ENCODE results near the gene SPTBN2.

DNA sequence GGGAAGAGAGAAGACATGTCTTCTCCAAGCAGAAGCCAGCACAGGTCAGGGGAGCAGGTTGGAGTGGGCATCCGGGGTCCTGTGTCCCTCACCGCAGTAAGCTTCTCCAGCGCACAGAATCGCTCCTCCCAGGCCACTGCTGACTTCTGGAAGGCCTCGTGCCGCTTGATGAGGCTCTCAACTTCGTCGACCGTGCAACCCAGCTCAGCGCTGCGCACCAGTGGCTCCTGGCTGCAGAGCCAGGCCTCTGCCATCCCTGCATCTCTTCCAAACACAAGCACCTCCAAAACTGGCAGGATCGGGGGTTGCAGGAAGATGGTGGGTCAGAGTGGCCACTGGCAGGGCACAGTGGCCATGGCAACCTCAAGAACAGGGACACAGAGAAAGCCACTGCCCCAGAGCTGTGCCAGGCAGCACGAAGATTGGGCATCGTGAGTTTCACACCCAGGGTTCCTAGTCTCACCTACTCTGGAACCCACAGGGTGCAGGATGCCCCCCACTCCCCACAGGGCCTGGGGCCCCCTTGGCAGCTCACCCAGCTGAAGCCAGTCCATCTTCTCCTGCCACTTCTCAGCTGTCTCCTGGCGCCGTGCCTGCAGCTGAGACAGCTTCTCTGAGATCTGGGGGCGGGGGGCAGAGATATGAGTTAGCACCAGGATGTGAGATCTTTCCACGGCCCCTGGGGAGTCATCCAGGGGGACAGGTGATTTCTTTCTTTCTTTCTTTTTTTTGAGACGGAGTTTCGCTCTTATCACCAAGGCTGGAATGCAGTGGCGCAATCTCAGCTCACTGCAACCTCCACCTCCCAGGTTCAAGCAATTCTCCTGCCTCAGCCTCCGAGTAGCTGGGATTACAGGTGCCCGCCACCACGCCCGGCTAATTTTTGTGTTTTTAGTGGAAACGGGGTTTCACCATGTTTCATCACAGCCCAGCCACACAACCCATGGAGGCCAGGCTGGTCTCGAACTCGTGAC is 40.2 kb downstream of the SPTBN2 start:
- TF ChIP-seq, protein P1, sequence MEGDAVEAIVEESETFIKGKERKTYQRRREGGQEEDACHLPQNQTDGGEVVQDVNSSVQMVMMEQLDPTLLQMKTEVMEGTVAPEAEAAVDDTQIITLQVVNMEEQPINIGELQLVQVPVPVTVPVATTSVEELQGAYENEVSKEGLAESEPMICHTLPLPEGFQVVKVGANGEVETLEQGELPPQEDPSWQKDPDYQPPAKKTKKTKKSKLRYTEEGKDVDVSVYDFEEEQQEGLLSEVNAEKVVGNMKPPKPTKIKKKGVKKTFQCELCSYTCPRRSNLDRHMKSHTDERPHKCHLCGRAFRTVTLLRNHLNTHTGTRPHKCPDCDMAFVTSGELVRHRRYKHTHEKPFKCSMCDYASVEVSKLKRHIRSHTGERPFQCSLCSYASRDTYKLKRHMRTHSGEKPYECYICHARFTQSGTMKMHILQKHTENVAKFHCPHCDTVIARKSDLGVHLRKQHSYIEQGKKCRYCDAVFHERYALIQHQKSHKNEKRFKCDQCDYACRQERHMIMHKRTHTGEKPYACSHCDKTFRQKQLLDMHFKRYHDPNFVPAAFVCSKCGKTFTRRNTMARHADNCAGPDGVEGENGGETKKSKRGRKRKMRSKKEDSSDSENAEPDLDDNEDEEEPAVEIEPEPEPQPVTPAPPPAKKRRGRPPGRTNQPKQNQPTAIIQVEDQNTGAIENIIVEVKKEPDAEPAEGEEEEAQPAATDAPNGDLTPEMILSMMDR (IDR thresholded peaks at IDR 0.05) = no peak
- no peak for TF ChIP-seq POLR2A (IDR thresholded peaks at IDR 0.05)

All from testis (tissue), 2 donors.